HG03571 (cell line): ENCODE results near the gene TOX2.

ENCODE experiments used
- ATAC-seq: cut with Tn5 transposase; IDR thresholded peaks from one replicate; pipeline ENCODE4 v1.9.1; 2021; ENCODE audit not compliant: unreplicated experiment

The TOX2 gene

DNA sequence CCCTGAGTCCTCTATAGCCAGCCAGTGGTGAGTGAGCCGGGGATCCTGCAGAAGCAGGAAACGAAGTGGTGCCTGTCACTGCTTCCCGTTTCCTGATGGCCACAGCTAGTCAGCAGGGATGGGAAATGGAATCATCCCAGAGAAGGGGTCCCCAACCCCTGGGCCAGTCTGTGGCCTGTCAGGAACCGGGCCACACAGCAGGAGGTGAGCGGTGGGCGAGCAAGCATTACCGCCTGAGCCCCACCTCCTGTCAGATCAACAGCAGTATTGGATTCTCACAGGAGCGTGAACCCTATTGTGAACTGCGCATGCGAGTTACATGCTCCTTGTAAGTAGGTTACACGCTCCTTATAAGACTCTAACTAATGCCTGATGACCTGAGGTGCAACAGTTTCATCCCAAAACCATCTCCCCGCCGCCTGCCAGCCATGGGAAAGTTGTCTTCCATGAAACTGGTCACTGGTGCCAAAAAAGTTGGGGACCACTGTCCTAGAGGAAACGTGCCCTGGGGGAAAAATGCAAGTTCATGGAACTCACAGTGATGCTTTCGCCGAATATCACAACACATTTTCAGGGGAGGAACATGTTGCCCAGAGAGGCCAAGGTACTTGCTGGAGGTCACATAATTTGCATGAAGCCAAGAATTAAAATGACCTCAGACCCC is 158.5 kb downstream of the TOX2 start:
- no peak for ATAC-seq

DNA sequence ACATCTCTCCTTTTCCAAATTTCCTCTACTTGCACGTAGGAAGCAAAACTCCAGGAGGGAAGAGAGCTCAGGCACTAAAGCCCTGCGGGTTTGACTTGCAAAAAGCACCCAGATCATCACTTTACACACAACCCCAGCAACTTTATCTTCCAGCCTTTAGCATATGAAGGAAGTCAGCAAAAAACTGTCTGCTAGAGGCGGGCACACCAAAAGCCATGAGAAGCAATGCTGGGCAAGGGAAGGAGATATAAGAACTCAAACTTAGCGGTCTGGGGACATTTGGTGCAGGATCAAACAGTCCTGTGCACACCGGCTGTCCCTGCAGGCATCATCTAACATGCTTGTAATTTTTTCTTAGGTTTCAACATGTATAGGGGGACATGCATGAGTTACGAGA is 159.0 kb downstream of the TOX2 start:
- no peak for ATAC-seq

DNA sequence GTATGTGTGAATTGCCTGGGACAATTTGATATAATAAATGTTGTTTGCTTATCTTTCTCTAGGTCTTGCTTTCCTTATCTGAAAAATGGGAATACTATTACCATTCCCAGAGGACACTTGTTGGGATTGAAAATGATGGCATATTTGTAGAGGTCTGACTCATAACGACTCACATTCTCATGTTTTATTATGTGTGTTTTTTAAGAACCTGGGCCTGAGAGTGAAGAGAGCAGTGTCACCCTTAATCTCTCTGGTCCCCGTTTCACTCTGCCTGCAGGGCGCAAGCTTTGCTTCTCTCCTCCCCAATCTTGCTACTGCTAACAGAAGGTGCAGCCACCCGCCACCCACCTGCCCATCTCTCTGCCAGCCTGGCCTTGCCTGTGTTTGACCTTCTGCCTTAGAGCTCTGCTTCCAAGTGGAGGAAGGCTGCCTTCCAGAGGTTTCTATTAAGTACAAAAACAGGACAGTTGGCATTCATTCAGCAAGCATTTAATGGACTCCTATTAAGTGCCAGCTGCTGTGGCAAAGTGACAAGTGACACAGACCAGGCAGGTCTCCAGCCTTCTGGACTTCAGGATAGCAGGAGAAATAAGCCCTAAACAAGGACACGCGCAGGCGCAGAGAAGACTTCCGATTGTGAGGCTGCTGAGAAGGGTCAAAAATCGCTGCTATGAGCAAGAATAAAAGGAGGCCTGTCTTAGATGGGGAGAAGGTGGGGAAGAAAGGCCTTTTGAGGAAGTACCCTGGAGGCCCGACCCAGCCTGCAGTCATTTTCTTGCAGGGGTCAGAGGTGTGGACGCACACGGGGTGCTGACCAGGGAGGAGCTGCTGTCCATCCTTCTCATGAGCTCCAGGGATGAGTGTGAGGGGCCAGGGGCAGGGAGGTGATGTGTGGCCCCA is 159.8 kb downstream of the TOX2 start:
- no peak for ATAC-seq

DNA sequence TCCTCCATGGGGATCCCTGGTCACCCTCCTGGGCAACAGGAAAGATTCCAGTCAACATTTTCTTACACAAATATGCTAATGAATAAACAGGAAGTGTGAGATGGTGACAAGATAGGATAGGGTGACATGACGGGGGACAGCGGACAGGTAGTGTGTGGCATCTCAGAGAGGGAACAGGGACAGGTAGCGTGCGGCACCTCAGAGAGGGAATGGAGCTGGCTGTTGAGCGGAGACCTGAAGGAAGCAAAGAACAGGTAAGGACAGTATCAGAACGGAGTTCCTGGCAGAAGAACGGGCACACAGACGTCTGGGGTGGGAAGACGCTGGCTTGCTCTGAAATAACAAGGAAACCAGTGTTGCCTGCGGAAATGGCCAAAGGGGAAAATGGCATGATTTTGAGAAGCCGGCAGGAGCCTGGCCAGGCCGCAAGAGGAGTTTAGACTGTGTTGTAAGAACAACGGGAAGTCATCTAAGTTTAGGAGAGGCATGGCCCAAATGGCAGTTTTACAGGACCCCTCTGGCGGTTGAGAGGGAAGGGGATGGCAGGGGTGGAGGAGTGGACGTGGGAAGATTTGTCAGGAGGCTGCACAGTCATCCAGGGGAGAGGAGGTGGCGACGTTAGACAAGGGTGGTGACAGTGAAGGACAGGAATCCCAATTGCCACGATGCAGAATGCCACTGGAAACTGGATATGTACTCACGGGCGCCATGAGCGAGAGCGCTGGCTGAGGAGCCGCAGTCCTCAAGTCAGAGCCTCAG is 160.7 kb downstream of the TOX2 start:
- no peak for ATAC-seq

DNA sequence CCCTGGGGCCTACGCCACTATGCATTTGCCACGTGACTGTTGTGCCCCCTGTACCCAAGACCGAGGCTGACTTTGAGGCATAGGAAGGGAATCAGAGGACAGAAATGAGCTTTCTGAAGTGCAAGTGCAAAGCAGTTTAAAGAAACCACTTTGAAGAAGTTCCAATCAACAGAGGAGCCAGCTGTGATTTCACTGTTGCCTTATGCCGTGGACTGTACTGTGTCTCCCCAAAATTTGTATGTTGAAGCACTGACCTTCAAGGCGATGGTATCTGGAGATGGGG is 161.2 kb downstream of the TOX2 start:
- no peak for ATAC-seq

DNA sequence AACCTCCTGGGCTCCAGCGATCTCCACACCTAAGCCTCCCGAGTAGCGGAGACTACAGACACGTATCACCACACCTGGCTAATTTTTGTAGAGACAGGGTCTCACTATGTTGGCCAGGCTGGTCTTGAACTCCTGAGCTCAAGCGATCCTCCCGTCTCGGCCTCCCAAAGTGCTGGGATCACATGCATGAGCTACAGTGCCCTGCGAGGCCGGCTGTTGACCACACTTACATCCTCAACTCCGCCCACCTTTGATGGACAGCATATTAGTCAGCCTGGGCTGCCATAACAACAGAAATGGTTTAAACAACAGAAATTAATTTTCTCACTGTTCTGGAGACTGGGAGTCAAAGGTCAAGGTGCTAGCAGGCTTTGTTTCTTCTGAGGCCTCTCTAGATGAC is 164.6 kb downstream of the TOX2 start:
- no peak for ATAC-seq

DNA sequence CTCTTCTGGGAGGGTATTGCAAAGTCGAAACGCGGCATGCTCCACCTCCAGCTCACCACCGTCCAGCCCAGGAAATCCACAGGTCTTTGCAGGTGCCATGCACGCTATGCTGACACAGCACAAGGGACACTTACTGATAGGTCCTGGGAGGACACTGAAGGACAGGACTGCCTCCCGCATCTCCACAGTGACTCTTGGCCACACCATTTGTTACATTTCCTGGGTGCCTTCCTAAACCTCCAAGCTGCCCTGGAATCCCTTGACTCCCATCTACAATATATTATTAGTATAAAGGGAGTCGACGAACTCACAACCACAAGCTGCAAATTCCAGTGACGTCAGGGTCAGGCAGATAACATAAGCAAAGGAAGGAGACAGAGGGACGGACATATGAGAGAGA is 165.4 kb downstream of the TOX2 start:
- ATAC-seq = no peak

DNA sequence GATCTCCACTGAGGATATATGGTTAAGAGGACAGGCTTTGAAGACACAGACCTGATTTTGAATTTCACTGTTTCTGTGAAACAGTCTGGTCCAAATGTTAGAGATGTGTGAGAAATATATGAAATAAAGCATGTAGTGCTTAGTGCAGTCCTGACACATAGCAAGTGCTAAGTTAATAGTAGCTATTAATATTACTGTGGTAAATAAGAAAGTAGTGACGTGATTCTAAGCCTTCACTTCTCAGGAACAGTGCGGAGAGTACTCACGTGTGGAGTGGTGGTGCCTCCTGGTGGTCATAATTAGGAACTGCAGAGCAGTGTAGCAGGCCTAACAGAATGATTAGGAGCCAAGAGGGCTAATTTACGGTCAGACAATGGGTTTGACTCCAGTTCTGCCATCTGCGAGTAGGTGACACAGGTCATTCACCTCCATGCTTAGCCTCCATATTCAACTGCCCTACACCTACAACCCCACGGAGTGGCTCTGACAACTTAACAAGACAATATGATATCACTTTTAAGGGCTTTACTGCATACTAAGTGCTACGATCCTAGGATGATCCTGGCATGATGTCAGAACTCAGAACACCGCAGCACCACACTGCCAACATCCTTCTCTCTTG is 166.1 kb downstream of the TOX2 start:
- no peak for ATAC-seq

DNA sequence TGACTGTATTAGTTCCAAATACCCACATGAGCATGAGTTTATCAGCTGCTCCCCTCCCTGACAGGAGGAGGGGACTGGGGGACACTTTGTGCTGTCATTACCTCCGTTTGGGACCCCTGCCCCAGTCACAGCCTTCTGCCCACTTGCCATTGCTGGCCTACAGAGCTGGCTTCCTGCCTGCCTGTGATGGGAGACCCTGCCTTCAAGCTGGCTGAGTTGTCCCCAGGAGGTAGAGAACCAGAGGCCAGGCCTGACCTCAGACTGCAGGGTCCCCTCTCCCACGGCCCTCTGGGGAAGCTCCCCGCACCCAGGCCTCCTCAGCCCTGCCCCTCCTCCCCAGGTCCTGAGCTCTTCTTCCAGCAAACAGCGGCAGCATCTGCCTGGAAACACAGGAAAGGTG is 166.8 kb downstream of the TOX2 start:
- ATAC-seq = no peak

DNA sequence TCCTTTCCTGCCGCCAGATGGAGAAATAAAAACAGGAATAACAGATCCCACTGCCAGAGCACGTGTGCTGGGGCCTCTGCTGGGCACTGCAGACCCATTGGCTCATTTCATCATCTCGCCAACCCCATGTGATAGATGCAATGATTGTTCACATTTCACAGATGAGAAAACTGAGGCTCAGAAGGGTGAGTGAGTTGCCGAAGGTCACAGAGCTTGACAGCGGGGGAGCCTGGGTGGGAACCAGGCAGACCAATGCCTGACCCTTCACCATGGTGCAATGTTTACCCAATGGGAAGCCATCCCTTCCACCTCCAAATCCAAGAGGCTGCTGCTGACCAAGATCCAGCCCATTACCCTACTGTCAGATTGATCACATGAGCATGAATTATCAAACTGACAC is 167.2 kb downstream of the TOX2 start:
- no peak for ATAC-seq

DNA sequence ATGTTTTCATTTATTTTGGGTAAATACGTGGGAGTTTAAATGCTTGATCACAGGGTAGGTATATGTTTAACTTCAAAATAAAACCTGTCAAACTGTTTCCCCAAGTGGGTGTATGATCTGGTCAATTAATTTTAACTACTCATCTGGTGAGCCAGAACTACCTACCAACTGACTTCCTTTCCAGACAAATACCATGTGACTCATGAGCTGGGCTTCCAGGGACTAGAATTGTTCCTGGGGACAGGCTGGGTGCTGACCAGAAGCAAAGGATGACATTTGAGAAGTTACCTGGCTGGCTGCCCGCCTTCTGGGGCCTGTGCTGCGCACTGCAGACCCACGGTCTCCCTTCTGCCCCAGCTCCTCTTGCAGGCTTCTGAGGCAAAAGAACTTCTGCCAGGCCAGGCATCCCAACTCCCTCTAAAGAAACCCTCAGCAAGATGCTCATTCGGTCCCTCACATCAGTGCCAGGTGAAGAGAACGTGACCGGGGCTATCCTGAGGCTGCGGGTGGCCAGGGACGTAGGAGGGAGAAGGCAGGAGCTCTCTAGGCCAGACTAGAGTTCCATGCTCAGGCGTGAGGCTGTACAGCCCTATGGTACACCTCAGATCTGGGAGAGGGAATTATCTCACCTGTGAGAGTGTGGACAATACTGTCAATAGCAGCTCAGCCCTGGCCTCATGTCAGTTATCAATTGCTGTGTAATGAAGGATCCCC is 168.7 kb downstream of the TOX2 start:
- no peak for ATAC-seq

DNA sequence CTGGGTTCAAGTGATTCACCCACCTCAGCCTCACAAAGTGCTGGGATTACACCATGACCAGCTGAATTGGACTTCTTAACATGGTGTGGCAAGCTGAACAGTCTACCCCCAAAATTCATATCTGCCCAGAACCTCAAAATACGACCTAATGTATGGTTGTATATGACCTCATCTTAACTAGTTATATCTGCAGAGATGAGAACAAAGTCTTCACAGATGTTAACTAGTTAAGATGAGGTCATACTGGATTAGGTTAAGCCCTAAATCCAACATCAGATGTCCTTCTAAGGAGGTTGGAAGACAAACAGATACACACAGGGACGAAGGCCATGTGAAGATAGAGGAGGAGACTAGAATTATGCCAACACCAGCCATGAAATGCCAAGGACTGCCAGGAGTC is 169.8 kb downstream of the TOX2 start:
- ATAC-seq = no peak

DNA sequence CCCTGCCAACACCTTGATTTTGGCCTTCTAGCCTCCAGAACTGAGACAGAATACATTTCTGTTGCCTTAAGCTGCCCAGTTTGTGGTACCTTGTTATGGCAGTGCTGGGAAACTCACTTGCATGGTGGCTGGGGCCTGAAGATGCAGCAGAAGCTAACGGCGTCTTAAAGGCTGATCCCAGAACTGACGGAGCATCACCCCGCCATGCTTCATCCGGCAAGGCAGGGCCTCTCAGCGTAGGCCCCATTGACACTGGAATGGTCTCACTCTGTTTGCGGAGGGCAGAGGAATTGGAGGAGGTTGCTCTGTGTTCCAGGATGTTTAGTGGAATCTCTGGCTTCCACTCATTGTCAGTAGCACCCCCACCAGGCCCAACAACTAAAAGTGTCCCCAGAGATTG is 170.2 kb downstream of the TOX2 start:
- no peak for ATAC-seq

DNA sequence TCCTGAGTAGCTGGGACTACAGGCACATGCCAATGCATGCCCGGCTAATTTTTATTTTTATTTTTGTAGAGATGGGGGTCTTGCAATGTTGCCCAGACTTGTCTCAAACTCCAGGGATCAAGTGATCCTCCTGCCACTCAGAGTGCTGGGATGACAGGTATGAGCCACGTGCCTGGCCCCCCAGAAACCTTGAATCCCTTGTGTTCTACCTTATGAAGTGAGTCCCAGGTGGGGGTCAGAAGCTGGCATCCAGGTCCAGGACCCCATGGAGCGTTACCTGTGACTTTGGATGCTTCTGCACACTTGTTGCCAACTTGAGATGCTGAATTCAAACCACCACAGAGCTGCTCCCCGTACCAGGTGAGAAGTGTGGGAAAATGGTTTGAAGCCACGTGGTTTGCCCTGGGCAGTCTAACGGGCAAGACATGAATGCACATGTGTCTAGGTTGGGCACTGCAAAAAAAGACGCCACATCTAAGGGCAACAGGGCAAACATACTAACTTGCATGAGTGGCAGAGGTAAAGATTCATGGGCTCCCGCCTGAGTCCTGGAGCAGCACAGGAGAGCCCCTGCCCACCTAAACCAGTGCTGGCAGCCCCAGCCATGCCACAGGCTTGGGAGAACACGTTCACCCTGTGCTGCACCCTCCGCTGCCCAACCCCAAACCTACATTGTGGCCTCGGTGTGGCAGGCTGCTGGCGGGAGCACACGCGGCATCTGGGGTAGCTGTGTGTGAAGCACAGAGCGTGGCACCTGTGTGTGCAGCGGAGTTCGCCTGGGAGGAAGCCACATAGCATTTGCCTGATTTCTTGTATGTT is 171.2 kb downstream of the TOX2 start:
- ATAC-seq = no peak

DNA sequence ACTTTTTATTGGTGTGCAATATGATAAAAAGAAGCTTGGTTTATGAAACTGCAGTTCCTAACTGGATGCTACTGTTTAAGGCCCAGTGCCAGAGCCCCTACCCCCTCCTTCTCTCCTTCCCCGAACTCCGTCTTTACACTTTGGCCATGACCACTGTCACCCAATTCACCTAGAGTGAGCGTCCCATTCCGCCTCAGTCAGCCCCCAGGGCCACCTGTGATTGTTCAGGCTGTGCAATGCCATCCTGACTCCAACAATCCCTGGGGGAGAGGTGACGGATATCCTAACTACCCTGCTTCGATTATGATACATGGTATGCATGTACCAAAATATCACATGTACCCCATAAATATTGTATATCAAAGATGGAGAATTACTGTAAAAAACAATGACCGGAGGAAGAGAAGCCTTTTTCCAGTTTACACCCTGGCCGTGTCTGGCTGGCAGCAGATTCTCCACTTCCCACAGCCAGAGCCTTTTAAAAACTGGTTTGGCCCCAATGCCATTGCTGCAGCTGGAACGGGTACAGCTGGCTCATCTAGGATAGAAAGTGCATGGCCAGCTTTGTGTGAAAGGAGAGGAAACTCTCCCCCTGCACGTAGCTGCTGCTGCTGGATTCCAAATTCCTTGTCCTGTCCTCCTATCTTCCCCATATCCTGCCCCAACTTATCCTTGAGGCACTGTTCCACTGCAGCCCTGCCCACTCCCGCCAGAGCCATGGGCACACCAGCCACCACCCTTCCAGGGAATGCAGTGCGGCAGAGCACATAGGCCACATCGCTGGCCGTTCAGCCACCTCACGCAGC is 172.6 kb downstream of the TOX2 start:
- no peak for ATAC-seq

DNA sequence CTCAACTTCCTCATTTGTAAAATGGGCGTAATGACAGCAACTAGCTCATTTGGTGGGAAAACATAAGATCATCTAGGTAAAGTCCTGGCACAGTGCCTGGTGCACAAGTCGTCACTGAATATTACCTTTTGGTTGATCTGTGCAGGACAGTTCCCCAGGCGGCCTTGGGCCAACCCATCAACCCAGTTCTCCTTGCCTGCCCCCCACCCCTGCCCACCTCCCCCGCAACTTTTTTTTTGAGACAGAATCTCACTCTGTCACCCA is 173.1 kb downstream of the TOX2 start:
- no peak for ATAC-seq

DNA sequence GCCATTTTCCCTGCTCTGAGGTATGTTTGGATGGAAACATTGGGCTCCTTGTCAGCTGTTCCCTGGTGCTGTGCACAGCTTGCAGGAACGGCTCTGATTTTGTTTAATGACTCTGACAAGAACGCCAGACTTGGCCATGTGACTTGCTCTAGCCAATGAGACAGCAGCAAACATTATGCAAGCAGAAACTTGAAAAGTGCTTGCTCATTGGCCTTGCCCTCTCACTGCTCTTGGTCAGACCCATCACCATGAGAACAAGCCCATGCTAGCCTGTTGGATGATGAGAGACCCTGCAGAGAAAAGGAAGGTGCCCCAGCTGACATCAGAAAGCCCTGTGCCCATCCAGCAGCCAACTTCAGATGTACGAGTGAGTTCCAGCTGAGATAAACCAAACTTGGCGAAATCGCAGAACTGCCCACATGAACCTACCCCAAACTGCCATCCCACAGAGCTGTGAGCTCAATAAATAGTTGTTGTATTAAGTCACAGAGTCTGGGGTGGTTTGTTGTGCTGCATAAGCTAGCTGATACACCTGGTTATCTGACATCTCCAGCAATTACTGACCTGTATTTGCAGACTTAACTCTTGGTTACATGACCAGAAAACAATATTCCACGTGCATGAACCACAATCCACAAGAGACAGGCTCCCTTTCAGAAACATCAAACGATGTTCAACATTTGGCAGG is 175.5 kb downstream of the TOX2 start:
- no peak for ATAC-seq

DNA sequence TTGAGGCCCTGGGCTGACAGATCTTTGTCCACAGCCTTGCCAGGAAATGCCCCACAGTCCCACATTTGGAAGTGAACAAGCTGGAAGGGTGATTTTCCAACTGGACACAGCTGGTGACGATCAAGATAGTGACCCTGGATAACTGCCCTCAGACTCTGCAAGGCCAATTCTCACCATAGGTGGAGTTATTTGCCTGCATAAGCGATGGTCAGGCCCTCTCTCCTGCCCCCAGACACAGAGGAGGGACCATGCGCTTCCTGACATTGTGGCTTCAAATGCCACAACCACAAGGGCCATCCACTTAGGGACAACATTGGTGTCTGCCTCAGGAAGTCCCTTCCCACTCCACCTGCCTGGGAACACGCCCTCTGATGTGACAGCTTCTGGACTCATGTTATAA is 176.4 kb downstream of the TOX2 start:
- no peak for ATAC-seq
